K562 (cell line): Measurements from ENCODE around the gene ERAP2. TPM values are rescaled to one million over a fixed set of nuclear protein-coding genes. Genes with fewer than 3 reads are reported as not detected.

Source experiments
- ATAC-seq: fragments of 200-7000 bp; cut with Tn5 transposase; 3 replicates; pipeline ENCODE4 v1.9.1; 2020; ENCODE audit warnings: moderate library complexity
- BruUV-seq: library from RNA; stranded (reverse); fragments of 400-500 nt; replicated peaks from 2 replicates; lab custom pipeline; 2021; lab: Mats Ljungman, UMichigan
- CTCF ChIA-PET: fragments of 300-600 bp; formaldehyde crosslinking; extraction: SDS; loops from one replicate; lab custom pipeline; 2021; ENCODE audit warnings: low intra/inter-chr PET ratio; lab: Yijun Ruan, JAX
- POLR2A ChIA-PET: fragments of 300-600, 350-650 bp; sonication (Branson Sonifier 250); formaldehyde crosslinking; extraction: SDS; loops from one replicate; lab custom pipeline; 2021; ENCODE audit warnings: antibody characterized with exemption, inconsistent platforms; lab: Yijun Ruan, JAX
- DNase-seq, 4 experiments: peaks; one replicate each; pipeline versions ENCODE4 v3.0.0 to v3.0.0-alpha.2; 2011 to 2018; ENCODE audit warnings: low spot score in 3 of 4, mixed read lengths in 3 of 4; ENCODE audit errors: extremely low read depth in 1 of 4
- FAIRE-seq: peaks from 2 replicates; lab custom pipeline; 2011; peaks lifted over from hg19 to GRCh38; lab: Jason Lieb, UNC
- H2AFZ ChIP-seq: 2 replicates; pipeline ENCODE4 v1.6.0; 2011; ENCODE audit warnings: low read depth, low read length, control low read depth, inconsistent platforms
- H3K27ac ChIP-seq: fragments of 200-600 bp; 3 replicates; pipeline ENCODE4 v1.8.0; 2011; ENCODE audit warnings: low read depth, mild to moderate bottlenecking, control low read depth, inconsistent platforms, low read length, moderate library complexity, mixed read lengths; ENCODE audit errors: extremely low read depth
- H3K27me3 ChIP-seq, 2 experiments: fragments of 300-600 bp in 1 of 2; 2 replicates in 1 of 2; 3 replicates in 1 of 2; pipeline versions ENCODE4 v1.6.0 to v1.8.0; 2011; ENCODE audit warnings: inconsistent platforms in 2 of 2, low read length in 2 of 2, mild to moderate bottlenecking in 1 of 2, mixed read lengths in 1 of 2, moderate library complexity in 1 of 2; ENCODE audit not compliant: control insufficient read depth in 2 of 2, insufficient read depth in 2 of 2
- H3K36me3 ChIP-seq: fragments of 300-600 bp; 3 replicates; pipeline ENCODE4 v1.8.0; 2011; ENCODE audit warnings: mild to moderate bottlenecking, low read length, inconsistent platforms; ENCODE audit not compliant: control insufficient read depth, insufficient read depth
- H3K4me1 ChIP-seq, 2 experiments: fragments of 200-600 bp in 1 of 2; replicated peaks in 1 of 2; 2 replicates in 1 of 2; 3 replicates in 1 of 2; pipeline versions ENCODE4 v1.5.1 to v1.8.0; 2011; ENCODE audit warnings: inconsistent platforms in 2 of 2, low read length in 2 of 2, mild to moderate bottlenecking in 1 of 2, mixed read lengths in 1 of 2, moderate library complexity in 1 of 2; ENCODE audit not compliant: control insufficient read depth in 2 of 2, insufficient read depth in 2 of 2
- H3K4me2 ChIP-seq: 2 replicates; pipeline ENCODE4 v1.6.1; 2011; ENCODE audit warnings: low read length, control low read depth, inconsistent platforms, mixed read lengths; ENCODE audit not compliant: insufficient read depth
- H3K4me3 ChIP-seq: fragments of 200-600 bp; sonication (generic), shearing (Covaris generic); 2 replicates; pipeline ENCODE4 v1.5.1; 2016; ENCODE audit warnings: control low read depth, inconsistent platforms
- H3K79me2 ChIP-seq: fragments of 200-600 bp; 3 replicates; pipeline ENCODE4 v1.8.0; 2011; ENCODE audit warnings: low read length, inconsistent platforms; ENCODE audit not compliant: control insufficient read depth, insufficient read depth
- H3K9ac ChIP-seq, 2 experiments: 2 replicates each; pipeline versions ENCODE4 v1.6.0 to v1.6.1; 2011; ENCODE audit warnings: low read depth in 2 of 2, low read length in 2 of 2, control low read depth in 1 of 2, inconsistent platforms in 1 of 2, mild to moderate bottlenecking in 1 of 2, mixed read lengths in 1 of 2; ENCODE audit not compliant: insufficient read depth in 1 of 2
- H3K9me1 ChIP-seq: one replicate; pipeline ENCODE4 v1.6.0; 2011; ENCODE audit warnings: inconsistent platforms, mild to moderate bottlenecking, low read length, moderate library complexity; ENCODE audit not compliant: control insufficient read depth, insufficient read depth
- H3K9me3 ChIP-seq: replicated peaks from 2 replicates; pipeline ENCODE4 v1.5.1; 2011; ENCODE audit warnings: low read depth, low read length, inconsistent platforms; ENCODE audit not compliant: control insufficient read depth, insufficient read depth
- H4K20me1 ChIP-seq: replicated peaks from 2 replicates; pipeline ENCODE4 v1.6.1; 2011; ENCODE audit warnings: low read length, inconsistent platforms, mixed read lengths; ENCODE audit not compliant: control insufficient read depth, insufficient read depth
- DACH1 ChIP-seq: fragments of 450-650 bp; IDR thresholded peaks from 2 replicates; pipeline ENCODE4 v1.6.1; 2018; ENCODE audit not compliant: partially characterized antibody
- GATAD2B ChIP-seq: fragments of 450-650 bp; IDR thresholded peaks from 2 replicates; pipeline ENCODE4 v1.6.1; 2017; ENCODE audit warnings: mild to moderate bottlenecking, borderline replicate concordance
- NELFE ChIP-seq: IDR thresholded peaks from 2 replicates; pipeline ENCODE4 v1.6.1; 2011; ENCODE audit warnings: mild to moderate bottlenecking; ENCODE audit not compliant: insufficient read depth, insufficient read length
- RAD21 ChIP-seq, 2 experiments: fragments of 250-450 bp in 1 of 2; fragments of 450-650 bp in 1 of 2; sonication (Bioruptor Pico) in 1 of 2; formaldehyde crosslinking in 1 of 2; IDR thresholded peaks in 1 of 2; conservative IDR thresholded peaks in 1 of 2; 2 replicates each; pipeline versions ENCODE4 v1.4.0 to v1.8.0; 2020 to 2022; ENCODE audit warnings: mild to moderate bottlenecking in 2 of 2, moderate library complexity in 1 of 2
- SMAD2 ChIP-seq: fragments of 150-350 bp; IDR thresholded peaks from 2 replicates; pipeline ENCODE4 v1.6.1; 2014; ENCODE audit warnings: low read depth, mild to moderate bottlenecking, low read length
- WGBS: fragments of 100-300 bp; shearing (Covaris generic); methylation state at CpG from one replicate; pipeline ENCODE4 v1.1.6; 2016; ENCODE audit warnings: low coverage, mixed read lengths; ENCODE audit not compliant: insufficient coverage; ENCODE audit errors: missing lambda C conversion rate; 5-methylcytosine and 5-hydroxymethylcytosine counted together
- in situ Hi-C: fragments of 300-500 bp; cut with MboI; formaldehyde crosslinking; loops from 4 replicates; pipeline ENCODE4 v1.15.0; 2018; ENCODE audit warnings: inconsistent platforms, mixed read lengths
- intact Hi-C: fragments of 100-400 bp; cut with micrococcal nuclease; formaldehyde crosslinking; loops from 2 replicates; pipeline ENCODE4 v1.14.2; 2022
- polyA plus RNA-seq, 8 experiments: library from polyadenylated mRNA; depleted of rRNA in 4 of 8; stranded (reverse) in 5 of 8; unstranded in 3 of 8; fragments of >200 nt; fragmentation: Nextera tagmentation in 2 of 8; fragmentation: Illumina TruSeq in 1 of 8; extraction: Ambion mirVana in 2 of 8; extraction: Trizol in 1 of 8; gene quantifications; 2 replicates each; pipeline versions ENCODE4 v1.2.1 to v1.2.3, GENCODE V29; 2011 to 2014; ENCODE audit warnings: inconsistent platforms in 1 of 8, missing spikeins in 1 of 8
- total RNA-seq, 7 experiments: library from RNA; depleted of rRNA in 6 of 7; stranded (reverse); fragments of >200 nt in 6 of 7; fragmentation: Illumina TruSeq in 2 of 7; extraction: Trizol in 2 of 7; gene quantifications; 2 replicates each; pipeline versions ENCODE4 v1.2.1 to v1.2.3, GENCODE V29; 2011 to 2021; ENCODE audit warnings: low replicate concordance in 1 of 7
- TF ChIP-seq, protein P1 (sequence below): fragments of 450-650 bp; IDR thresholded peaks from 2 replicates; pipeline ENCODE4 v1.6.1; 2016; ENCODE audit warnings: missing biosample characterization, missing genetic modification characterization

ERAP2 gene
- total and polyA plus RNA-seq, 9 of the 15 experiments (the other 6 are each of a cell fraction or from before 2014, with no cell fraction given) = 0.93 to 4.0 (median 2.1) TPM

DNA sequence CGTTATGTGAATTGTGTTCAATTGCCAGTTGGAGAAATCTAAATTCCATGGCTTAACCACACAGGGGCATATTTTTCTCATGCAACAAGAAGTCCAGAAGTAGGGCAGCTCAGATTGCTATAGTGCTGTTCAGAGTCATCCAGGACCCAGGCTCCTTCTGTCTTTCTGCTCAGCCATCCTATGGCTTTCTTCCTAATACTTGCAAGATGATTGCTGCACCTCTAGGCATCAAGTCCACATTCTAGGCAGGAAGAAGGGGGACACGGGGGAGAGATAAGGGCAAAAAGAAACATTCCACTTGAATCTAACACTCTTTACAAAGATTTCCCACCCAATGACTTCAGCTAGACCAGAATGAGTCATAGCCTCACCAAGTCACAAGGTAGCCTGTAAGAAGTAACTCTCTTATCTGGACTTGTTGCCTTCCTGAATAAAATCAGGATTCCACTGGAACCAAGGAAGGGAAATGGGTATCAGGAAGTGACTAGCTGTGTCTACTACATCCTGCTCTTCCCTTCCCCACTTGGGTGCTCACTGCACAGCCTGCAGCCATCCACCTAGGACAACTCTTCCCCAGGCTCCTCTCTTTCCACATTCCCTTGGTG lies 5.3 kb downstream of the ERAP2 start (continued):
- TF ChIP-seq SMAD2 = no peak
- 0 out of 4 replicates have a peak, but pooled peaks of 1 of the 2 experiments have one; percentile 5 for TF ChIP-seq RAD21 (CRISPR knock-in tag; conservative IDR thresholded peaks at IDR 0.05 in 1 of 2, IDR thresholded peaks at IDR 0.05 in 1 of 2)
- TF ChIP-seq, all 486 proteins: peak for 35

DNA sequence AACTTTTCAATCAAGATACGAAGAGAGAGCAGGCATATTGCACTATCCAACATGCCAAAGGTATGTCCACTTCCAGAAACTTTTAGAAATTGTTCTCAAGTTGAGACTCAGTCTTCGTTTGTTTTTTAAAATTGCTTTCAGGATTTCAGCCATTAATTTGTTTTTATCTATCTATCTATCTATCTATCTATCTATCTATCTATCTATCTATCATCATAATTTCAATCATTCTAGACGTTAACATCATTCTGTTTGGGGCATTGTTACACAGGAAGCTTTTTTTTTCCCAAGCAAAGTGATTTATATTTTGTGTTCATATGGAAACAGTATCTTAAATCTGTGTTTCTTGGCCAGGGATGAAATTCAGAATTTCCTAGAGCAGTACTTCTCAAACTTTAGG lies 7.6 kb downstream of the ERAP2 start:
- no peaks in the 10 kb centered on the region for H4K20me1 ChIP-seq
- no peak overlapping the region for H3K4me2 ChIP-seq
- H3K36me3 ChIP-seq = no peaks in the 10 kb centered on the region
- DNase-seq (no peak), ATAC-seq (no peak), FAIRE-seq (no peak)
- whole genome bisulfite sequencing = 35% methylated on average over 3 of the region's 3 CpGs
- H3K4me1 ChIP-seq = peaks cover 0 to 30% of the 10 kb centered on the region in 2 experiments; a peak in 3 of 5 replicates
- no peak overlapping the region for H3K9ac ChIP-seq
- no peaks in the 10 kb centered on the region for H3K79me2 ChIP-seq
- no peak overlapping the region for H3K27ac ChIP-seq
- H3K27me3 ChIP-seq = no peaks in the 10 kb centered on the region
- H2AFZ ChIP-seq = no peak overlapping the region
- H3K9me3 ChIP-seq = no peaks in the 10 kb centered on the region
- ChIA-PET POLR2A (interaction anchor here (0.8 to 2.8 kb wide), 3 partner anchors 15 to 264 kb away, joined by 3 to 7 read pairs (median 3); no protein-coding TSS in a partner anchor), CTCF (no interaction called here)
- peak; percentile 95 for TF ChIP-seq DACH1
- TF ChIP-seq NELFE = no peak
- TF ChIP-seq, protein P1, sequence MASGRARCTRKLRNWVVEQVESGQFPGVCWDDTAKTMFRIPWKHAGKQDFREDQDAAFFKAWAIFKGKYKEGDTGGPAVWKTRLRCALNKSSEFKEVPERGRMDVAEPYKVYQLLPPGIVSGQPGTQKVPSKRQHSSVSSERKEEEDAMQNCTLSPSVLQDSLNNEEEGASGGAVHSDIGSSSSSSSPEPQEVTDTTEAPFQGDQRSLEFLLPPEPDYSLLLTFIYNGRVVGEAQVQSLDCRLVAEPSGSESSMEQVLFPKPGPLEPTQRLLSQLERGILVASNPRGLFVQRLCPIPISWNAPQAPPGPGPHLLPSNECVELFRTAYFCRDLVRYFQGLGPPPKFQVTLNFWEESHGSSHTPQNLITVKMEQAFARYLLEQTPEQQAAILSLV (tag) = no peak
- TF ChIP-seq GATAD2B = 0 out of 2 replicates have a peak, but pooled peaks have one; percentile 31
- intact Hi-C loops (no loop called here), in situ Hi-C loops (no loop called here)
- BruUV-seq = no TSS peak
- H3K4me3 ChIP-seq = no peak overlapping the region
- no peaks in the 10 kb centered on the region for H3K9me1 ChIP-seq
